Bronchial epithelial cell (primary cell): ENCODE results near the gene PICK1. TPM values are rescaled to one million over a fixed set of nuclear protein-coding genes. Genes with fewer than 3 reads are reported as not detected.

ENCODE experiments used
- DNase-seq: peaks from one replicate; pipeline ENCODE4 v3.0.0-alpha.2; 2010; ENCODE audit warnings: low read depth
- FAIRE-seq: peaks from 2 replicates; lab custom pipeline; 2011; peaks lifted over from hg19 to GRCh38; lab: Jason Lieb, UNC
- H3K27me3 ChIP-seq: 2 replicates; pipeline ENCODE4 v1.5.1; 2011; ENCODE audit warnings: low read length; ENCODE audit not compliant: control insufficient read depth, insufficient read depth
- H3K36me3 ChIP-seq: 2 replicates; pipeline ENCODE4 v1.5.1; 2011; ENCODE audit warnings: low read length; ENCODE audit not compliant: control insufficient read depth, insufficient read depth
- H3K4me3 ChIP-seq: 2 replicates; pipeline ENCODE4 v1.5.1; 2011; ENCODE audit warnings: mild to moderate bottlenecking, low read depth, low read length, control low read depth
- CTCF ChIP-seq: IDR thresholded peaks from 2 replicates; pipeline ENCODE4 v1.5.1; 2011; ENCODE audit warnings: mild to moderate bottlenecking, moderate library complexity, low read length, control low read depth, inconsistent platforms; ENCODE audit not compliant: insufficient read depth, severe bottlenecking
- total RNA-seq: library from RNA; depleted of rRNA; stranded (reverse); fragments of >200 nt; gene quantifications from 2 replicates; pipeline ENCODE4 v1.2.1, GENCODE V29; 2014

PICK1 gene
- total RNA-seq, 1 donor from 2014 or later = 27.9 TPM

- no peak for TF ChIP-seq CTCF
- Histone ChIP-seq H3K27me3 (no peaks in the 10 kb centered on the region), H3K36me3 (peaks cover 27% of the 10 kb centered on the region), H3K4me3 (no peak overlapping the region)
- no peak for DNase-seq
- no peak for FAIRE-seq
Measured at GRCh38 chr22:38072322-38073149, 15.3 kb downstream of the PICK1 start.

GRCh38 chr22:38073150-38074130, 16.2 kb downstream of the PICK1 start:
- Histone ChIP-seq H3K27me3 (no peaks in the 10 kb centered on the region), H3K36me3 (peaks cover 25% of the 10 kb centered on the region), H3K4me3 (no peak overlapping the region)
- FAIRE-seq = no peak
- no peak for TF ChIP-seq CTCF
- no peak for DNase-seq

- Histone ChIP-seq H3K4me3 (no peak overlapping the region), H3K27me3 (no peaks in the 10 kb centered on the region), H3K36me3 (peaks cover 20% of the 10 kb centered on the region)
- DNase-seq (no peak), FAIRE-seq (no peak)
- TF ChIP-seq CTCF = no peak
Measured at GRCh38 chr22:38074181-38075104, 17.2 kb downstream of the PICK1 start.

- H3K4me3 ChIP-seq = no peak overlapping the region
- H3K27me3 ChIP-seq = no peaks in the 10 kb centered on the region
- peaks cover 18% of the 10 kb centered on the region for H3K36me3 ChIP-seq
- no peak for TF ChIP-seq CTCF
- no peak for FAIRE-seq
- no peak for DNase-seq
Measured at GRCh38 chr22:38075105-38075825, 18.1 kb downstream of the PICK1 start.

GRCh38 chr22:38075961-38076360, 18.8 kb downstream of the PICK1 start:
- Histone ChIP-seq H3K36me3 (peaks cover 16% of the 10 kb centered on the region), H3K4me3 (no peak overlapping the region), H3K27me3 (peaks cover 2% of the 10 kb centered on the region)
- FAIRE-seq = no peak
- no peak for TF ChIP-seq CTCF
- DNase-seq = no peak
